ENCODE results near the gene MAP1LC3B.

The MAP1LC3B gene

DNA sequence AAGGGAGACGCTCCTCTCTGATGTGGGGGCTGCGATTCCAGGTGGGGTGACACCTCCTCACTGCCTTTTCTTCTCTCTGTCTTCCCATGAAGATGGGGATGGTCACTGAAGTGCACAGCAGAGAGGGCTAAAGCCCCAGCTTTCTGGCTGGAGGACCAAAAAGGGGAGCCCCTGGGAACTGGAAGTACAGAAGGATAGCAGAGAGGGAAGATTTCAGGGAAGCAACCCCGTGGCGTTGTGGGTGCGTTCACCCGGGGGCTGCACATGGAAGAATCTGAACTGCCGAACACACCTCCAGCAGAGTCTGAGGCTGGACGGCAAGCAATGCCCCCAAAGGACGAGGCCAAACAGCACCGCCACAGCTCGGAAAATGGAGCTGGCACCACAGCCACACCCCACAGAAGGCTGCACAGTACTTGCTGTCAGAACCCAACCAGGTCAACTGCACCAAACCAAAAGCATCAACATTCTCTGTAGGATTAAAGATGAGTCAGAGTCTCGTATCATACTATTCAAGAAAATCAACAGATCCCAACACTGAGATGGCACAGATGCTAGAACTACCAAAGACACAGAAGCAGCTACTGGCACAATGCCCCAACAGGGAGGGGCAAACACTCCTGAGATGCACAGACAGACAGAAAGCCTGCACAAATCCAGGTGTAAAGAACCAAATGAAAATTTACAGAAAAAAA lies 49.9 kb downstream of the MAP1LC3B start:
- Histone ChIP-seq H3K4me1 (ENCODE audit: control insufficient read depth, low read depth, low read length) (peaks cover 3% of the 10 kb centered on the region), H3K27ac (ENCODE audit: low read length) (no peak overlapping the region), H3K36me3 (ENCODE audit: control insufficient read depth, low read depth, low read length) (peaks cover 18% of the 10 kb centered on the region), H3K9ac (ENCODE audit: low read length) (no peak overlapping the region), H3K4me3 (ENCODE audit: low read length) (no peak overlapping the region), H3K27me3 (ENCODE audit: control insufficient read depth, insufficient read depth, low read length) (no peaks in the 10 kb centered on the region), H3K9me3 (ENCODE audit: control insufficient read depth, low read depth, low read length) (no peaks in the 10 kb centered on the region)

DNA sequence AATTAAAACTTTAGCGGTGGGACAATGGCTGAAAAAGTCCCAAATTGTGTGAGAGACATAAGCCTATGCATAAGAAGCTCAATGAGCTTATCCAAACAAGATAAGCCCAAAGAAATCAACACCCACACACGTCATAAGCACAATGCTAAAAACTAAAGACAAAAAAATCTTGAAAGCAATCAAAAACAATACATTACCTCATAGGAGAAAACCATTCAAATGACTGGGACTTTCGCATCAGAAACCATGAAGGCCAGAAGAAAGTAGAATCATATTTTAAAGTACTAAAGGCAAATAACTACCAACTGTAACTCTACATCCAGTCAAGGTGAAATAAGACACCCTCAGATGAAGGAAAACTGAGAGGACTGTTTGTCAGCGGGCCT lies 50.4 kb downstream of the MAP1LC3B start:
- peaks cover 21% of the 10 kb centered on the region for H3K36me3 ChIP-seq (ENCODE audit: control insufficient read depth, low read depth, low read length)
- no peak overlapping the region for H3K4me3 ChIP-seq (ENCODE audit: low read length)
- H3K9ac ChIP-seq (ENCODE audit: low read length): no peak overlapping the region
- peaks cover 3% of the 10 kb centered on the region for H3K4me1 ChIP-seq (ENCODE audit: control insufficient read depth, low read depth, low read length)
- no peak overlapping the region for H3K27ac ChIP-seq (ENCODE audit: low read length)
- H3K27me3 ChIP-seq (ENCODE audit: control insufficient read depth, insufficient read depth, low read length): no peaks in the 10 kb centered on the region
- H3K9me3 ChIP-seq (ENCODE audit: control insufficient read depth, low read depth, low read length): no peaks in the 10 kb centered on the region

DNA sequence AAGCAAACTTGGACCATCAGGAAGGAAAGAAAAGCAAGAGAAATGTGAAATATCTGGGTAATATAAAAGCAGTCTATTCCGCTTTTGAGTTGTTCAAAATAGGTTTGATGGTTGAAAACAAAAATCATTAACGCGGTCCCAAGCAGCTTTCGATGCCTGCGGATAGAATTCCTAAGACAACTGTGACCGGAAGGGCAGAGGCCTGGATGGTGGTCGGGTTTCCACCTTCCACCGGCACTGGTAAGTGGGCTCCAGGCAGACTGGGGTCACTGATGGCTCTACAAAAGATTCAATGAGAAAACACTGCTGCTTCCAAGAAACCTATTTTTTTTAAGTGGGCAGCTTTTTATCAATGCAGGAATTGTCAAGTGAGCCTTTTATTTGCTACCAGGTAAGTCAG lies 50.9 kb downstream of the MAP1LC3B start:
- Histone ChIP-seq H3K27me3 (ENCODE audit: control insufficient read depth, insufficient read depth, low read length) (no peaks in the 10 kb centered on the region), H3K27ac (ENCODE audit: low read length) (no peak overlapping the region), H3K9ac (ENCODE audit: low read length) (no peak overlapping the region), H3K4me3 (ENCODE audit: low read length) (no peak overlapping the region), H3K9me3 (ENCODE audit: control insufficient read depth, low read depth, low read length) (no peaks in the 10 kb centered on the region), H3K4me1 (ENCODE audit: control insufficient read depth, low read depth, low read length) (peaks cover 3% of the 10 kb centered on the region), H3K36me3 (ENCODE audit: control insufficient read depth, low read depth, low read length) (peaks cover 25% of the 10 kb centered on the region)

- Histone ChIP-seq H3K27me3 (ENCODE audit: control insufficient read depth, insufficient read depth, low read length) (no peaks in the 10 kb centered on the region), H3K4me1 (ENCODE audit: control insufficient read depth, low read depth, low read length) (no peaks in the 10 kb centered on the region), H3K9me3 (ENCODE audit: control insufficient read depth, low read depth, low read length) (no peaks in the 10 kb centered on the region), H3K27ac (ENCODE audit: low read length) (no peak overlapping the region), H3K9ac (ENCODE audit: low read length) (no peak overlapping the region), H3K36me3 (ENCODE audit: control insufficient read depth, low read depth, low read length) (peaks cover 30% of the 10 kb centered on the region), H3K4me3 (ENCODE audit: low read length) (no peak overlapping the region)
Measured at GRCh38 chr16:87443964-87444363, 51.8 kb downstream of the MAP1LC3B start.

GRCh38 chr16:87445486-87445885 lies 53.4 kb downstream of the MAP1LC3B start:
- Histone ChIP-seq H3K9me3 (ENCODE audit: control insufficient read depth, low read depth, low read length) (no peaks in the 10 kb centered on the region), H3K4me3 (ENCODE audit: low read length) (no peak overlapping the region), H3K4me1 (ENCODE audit: control insufficient read depth, low read depth, low read length) (no peaks in the 10 kb centered on the region), H3K27ac (ENCODE audit: low read length) (no peak overlapping the region), H3K36me3 (ENCODE audit: control insufficient read depth, low read depth, low read length) (peaks cover 30% of the 10 kb centered on the region), H3K9ac (ENCODE audit: low read length) (no peak overlapping the region), H3K27me3 (ENCODE audit: control insufficient read depth, insufficient read depth, low read length) (no peaks in the 10 kb centered on the region)

GRCh38 chr16:87446479-87446878 lies 54.3 kb downstream of the MAP1LC3B start:
- no peak overlapping the region for H3K9ac ChIP-seq (ENCODE audit: low read length)
- H3K36me3 ChIP-seq (ENCODE audit: control insufficient read depth, low read depth, low read length): peaks cover 30% of the 10 kb centered on the region
- no peak overlapping the region for H3K27ac ChIP-seq (ENCODE audit: low read length)
- H3K4me3 ChIP-seq (ENCODE audit: low read length): no peak overlapping the region
- H3K27me3 ChIP-seq (ENCODE audit: control insufficient read depth, insufficient read depth, low read length): no peaks in the 10 kb centered on the region
- H3K4me1 ChIP-seq (ENCODE audit: control insufficient read depth, low read depth, low read length): no peaks in the 10 kb centered on the region
- H3K9me3 ChIP-seq (ENCODE audit: control insufficient read depth, low read depth, low read length): no peaks in the 10 kb centered on the region

GRCh38 chr16:87447323-87447722 lies 55.2 kb downstream of the MAP1LC3B start:
- Histone ChIP-seq H3K4me3 (ENCODE audit: low read length) (no peak overlapping the region), H3K27me3 (ENCODE audit: control insufficient read depth, insufficient read depth, low read length) (no peaks in the 10 kb centered on the region), H3K36me3 (ENCODE audit: control insufficient read depth, low read depth, low read length) (peaks cover 36% of the 10 kb centered on the region), H3K27ac (ENCODE audit: low read length) (no peak overlapping the region), H3K9ac (ENCODE audit: low read length) (no peak overlapping the region), H3K4me1 (ENCODE audit: control insufficient read depth, low read depth, low read length) (no peaks in the 10 kb centered on the region), H3K9me3 (ENCODE audit: control insufficient read depth, low read depth, low read length) (no peaks in the 10 kb centered on the region)

DNA sequence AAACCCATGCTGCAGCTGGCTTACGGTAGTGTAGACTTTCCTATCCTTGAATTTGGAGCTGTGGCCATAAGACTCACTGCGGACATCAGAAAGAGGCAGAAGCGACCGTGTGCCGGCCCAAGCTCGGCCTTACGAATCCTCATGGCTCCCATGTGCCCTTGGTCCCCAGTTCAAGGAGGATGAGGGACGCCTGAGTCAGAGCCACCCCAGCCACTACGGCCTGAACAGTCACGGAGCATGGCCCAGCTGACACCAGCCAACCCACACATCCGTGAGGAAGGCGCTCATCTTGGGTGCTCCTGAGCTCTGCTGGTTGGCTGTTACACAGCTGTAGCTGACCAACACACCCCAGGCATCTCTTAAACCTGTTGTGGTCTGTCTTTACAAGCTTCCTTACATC lies 56.7 kb downstream of the MAP1LC3B start:
- no peaks in the 10 kb centered on the region for H3K9me3 ChIP-seq (ENCODE audit: control insufficient read depth, low read depth, low read length)
- no peaks in the 10 kb centered on the region for H3K4me1 ChIP-seq (ENCODE audit: control insufficient read depth, low read depth, low read length)
- no peak overlapping the region for H3K4me3 ChIP-seq (ENCODE audit: low read length)
- H3K27me3 ChIP-seq (ENCODE audit: control insufficient read depth, insufficient read depth, low read length): no peaks in the 10 kb centered on the region
- no peak overlapping the region for H3K27ac ChIP-seq (ENCODE audit: low read length)
- H3K36me3 ChIP-seq (ENCODE audit: control insufficient read depth, low read depth, low read length): peaks cover 37% of the 10 kb centered on the region
- no peak overlapping the region for H3K9ac ChIP-seq (ENCODE audit: low read length)

- Histone ChIP-seq H3K9ac (ENCODE audit: low read length) (no peak overlapping the region), H3K9me3 (ENCODE audit: control insufficient read depth, low read depth, low read length) (no peaks in the 10 kb centered on the region), H3K4me3 (ENCODE audit: low read length) (no peak overlapping the region), H3K36me3 (ENCODE audit: control insufficient read depth, low read depth, low read length) (peaks cover 26% of the 10 kb centered on the region), H3K27me3 (ENCODE audit: control insufficient read depth, insufficient read depth, low read length) (no peaks in the 10 kb centered on the region), H3K27ac (ENCODE audit: low read length) (no peak overlapping the region), H3K4me1 (ENCODE audit: control insufficient read depth, low read depth, low read length) (no peaks in the 10 kb centered on the region)
Measured at GRCh38 chr16:87451563-87452210, 59.6 kb downstream of the MAP1LC3B start.

GRCh38 chr16:87453326-87453725 lies 61.2 kb downstream of the MAP1LC3B start:
- H3K4me1 ChIP-seq (ENCODE audit: control insufficient read depth, low read depth, low read length): no peaks in the 10 kb centered on the region
- H3K9ac ChIP-seq (ENCODE audit: low read length): no peak overlapping the region
- H3K27ac ChIP-seq (ENCODE audit: low read length): no peak overlapping the region
- peaks cover 26% of the 10 kb centered on the region for H3K36me3 ChIP-seq (ENCODE audit: control insufficient read depth, low read depth, low read length)
- H3K27me3 ChIP-seq (ENCODE audit: control insufficient read depth, insufficient read depth, low read length): no peaks in the 10 kb centered on the region
- no peak overlapping the region for H3K4me3 ChIP-seq (ENCODE audit: low read length)
- H3K9me3 ChIP-seq (ENCODE audit: control insufficient read depth, low read depth, low read length): no peaks in the 10 kb centered on the region

Measured in iPS-18a (cell line).